HG02763 (cell line): ENCODE measurements around the gene ARHGAP9.

Source experiments
- ATAC-seq: cut with Tn5 transposase; IDR thresholded peaks from one replicate; pipeline ENCODE4 v1.9.1; 2021; ENCODE audit warnings: mild to moderate bottlenecking, moderate library complexity; ENCODE audit not compliant: unreplicated experiment

ARHGAP9 gene

DNA sequence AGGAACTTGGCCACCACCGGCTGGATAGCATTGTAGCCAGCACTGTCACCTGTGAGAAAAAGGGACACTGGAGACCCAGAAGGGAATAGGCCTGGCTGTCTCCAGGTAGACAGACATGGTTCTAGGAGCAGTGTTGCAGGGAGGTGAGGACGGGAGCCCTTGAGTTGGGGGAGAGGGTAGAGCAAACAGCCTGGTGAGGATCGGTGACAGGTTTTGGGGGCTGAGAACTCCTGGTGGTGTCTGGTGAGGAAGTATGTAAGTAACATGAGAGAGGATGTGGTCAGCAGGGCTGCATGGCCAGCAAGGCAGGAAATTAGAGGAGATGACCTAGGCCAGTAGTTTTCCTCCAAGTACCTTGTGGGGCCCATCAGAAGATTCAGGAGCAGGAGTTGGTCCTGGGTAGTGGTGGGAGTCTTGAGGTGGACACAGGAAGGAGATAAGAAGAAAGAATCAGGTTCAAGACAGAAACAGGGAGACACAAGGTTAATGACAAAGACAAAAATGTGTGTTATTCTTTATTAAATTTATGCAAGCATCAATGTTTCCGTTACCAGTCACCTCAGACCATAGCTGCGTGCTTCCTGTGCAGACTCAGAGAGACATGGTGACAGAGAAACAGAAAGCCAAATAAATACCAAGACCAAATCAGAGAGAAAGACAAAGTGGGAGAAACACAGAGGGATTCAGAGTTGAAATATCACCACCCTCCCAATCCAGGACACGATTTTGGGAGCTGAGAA, at the start of gene ARHGAP9:
Gene ARHGAP9 (minus strand): TSS at position 491 of the 740 bp plus-strand sequence. CDS start 460 bp downstream, at position 31.
- no peak for ATAC-seq

DNA sequence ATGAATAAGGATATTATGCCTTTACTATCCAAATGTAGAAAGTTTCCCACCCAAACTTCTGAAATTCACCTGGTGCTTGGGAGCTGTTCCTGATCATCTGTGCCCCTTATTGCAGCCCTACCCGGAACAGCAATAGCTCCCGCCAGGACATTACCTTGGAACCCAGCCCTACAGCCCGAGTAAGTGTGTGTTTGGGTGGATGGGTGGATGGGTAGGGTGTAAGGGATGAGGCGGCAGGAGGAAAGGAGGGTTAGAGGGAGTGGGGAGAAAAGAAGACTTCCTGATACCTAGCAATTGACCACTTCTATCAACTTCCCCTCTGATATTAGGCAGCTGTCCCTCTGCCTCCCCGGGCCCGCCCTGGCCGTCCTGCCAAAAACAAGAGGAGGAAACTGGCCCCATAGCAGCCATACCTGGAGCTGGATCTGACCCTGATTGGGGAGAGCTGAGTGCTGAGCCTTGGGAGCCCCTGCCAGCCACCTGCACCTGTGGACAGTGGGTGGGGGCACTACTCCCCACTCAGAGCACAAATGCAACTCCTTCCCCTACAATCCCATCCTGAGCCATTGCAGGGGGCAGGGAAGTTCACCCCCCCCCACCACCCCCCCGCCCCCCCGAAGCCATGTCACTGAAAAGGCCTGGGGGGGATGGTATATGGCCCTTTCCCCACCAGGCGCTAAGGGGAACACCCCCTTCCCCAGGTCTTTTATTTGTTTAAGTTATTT, 49.3 kb upstream of the ARHGAP9 start:
- ATAC-seq, result no peak

DNA sequence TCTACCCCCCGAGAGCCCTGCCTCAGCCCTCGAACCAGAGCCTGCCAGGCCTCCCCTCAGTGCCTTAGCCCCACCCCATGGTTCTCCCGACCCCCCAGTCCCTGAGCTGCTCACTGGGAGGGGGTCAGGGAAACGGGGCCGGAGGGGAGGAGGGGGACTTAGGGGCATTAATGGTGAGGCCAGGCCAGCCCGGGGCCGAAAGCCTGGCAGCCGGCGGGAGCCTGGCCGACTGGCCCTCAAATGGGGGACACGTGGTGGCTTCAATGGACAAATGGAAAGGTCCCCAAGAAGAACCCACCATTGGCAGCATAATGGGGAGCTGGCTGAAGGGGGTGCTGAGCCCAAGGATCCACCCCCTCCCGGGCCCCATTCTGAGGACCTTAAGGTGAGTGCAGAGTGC, 48.5 kb upstream of the ARHGAP9 start:
- no peak for ATAC-seq

DNA sequence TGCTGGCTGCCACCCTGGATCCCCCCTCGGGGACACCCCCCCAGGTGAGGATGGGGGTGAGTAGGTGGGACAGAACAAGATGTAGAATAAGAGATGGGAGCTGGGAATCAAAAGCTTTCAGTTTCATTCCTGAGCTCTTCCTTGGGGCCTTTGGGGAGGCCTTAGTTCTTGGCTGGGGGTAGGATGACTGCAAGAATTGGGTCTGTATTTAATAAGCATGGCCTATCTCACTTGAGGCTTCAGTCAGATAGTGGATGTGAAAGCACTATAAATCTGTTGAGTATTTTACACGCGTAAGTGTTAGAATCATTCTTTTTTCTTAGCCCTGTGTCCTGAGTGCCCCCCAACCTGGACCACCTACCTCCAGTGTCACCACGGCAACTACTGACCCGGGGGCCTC, 47.5 kb upstream of the ARHGAP9 start:
- ATAC-seq, result no peak

DNA sequence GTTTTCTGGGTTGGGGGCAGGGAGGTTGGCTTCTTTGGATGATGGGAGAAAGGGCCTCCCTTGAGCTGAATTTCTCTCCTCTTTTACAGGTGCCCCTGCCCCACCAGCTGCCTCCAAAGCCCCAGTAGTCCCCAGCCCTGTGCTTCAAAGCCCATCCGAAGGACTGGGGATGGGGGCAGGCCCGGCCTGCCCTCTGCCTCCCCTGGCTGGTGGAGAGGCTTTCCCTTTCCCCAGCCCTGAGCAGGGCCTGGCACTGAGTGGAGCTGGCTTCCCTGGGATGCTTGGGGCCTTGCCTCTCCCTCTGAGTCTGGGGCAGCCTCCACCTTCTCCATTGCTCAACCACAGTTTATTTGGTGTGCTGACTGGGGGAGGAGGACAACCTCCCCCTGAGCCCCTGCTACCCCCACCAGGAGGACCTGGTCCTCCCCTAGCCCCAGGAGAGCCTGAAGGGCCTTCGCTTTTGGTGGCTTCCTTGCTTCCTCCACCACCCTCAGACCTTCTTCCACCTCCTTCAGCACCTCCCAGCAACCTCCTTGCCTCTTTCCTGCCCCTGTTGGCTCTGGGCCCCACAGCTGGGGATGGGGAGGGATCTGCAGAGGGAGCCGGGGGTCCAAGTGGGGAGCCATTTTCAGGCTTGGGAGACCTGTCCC, 46.9 kb upstream of the ARHGAP9 start:
- ATAC-seq, result no peak

DNA sequence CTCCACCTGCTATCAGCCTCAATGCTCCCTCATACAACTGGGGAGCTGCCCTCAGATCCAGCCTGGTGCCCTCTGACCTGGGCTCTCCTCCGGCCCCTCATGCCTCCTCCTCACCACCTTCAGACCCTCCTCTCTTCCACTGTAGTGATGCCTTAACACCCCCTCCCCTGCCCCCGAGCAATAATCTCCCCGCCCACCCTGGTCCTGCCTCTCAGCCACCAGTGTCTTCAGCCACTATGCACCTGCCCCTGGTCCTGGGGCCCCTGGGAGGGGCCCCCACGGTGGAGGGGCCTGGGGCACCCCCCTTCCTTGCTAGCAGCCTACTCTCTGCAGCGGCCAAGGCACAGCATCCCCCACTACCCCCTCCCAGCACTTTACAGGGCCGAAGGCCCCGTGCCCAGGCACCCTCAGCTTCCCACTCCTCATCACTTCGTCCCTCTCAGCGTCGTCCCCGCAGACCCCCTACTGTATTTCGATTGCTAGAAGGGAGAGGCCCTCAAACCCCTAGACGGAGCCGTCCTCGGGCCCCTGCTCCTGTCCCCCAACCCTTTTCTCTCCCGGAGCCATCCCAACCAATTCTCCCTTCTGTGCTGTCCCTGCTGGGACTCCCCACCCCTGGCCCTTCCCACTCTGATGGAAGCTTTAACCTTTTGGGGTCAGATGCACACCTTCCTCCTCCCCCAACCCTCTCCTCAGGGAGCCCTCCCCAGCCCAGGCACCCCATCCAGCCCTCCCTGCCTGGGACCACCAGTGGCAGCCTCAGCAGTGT, 46.1 kb upstream of the ARHGAP9 start:
- ATAC-seq, result no peak

DNA sequence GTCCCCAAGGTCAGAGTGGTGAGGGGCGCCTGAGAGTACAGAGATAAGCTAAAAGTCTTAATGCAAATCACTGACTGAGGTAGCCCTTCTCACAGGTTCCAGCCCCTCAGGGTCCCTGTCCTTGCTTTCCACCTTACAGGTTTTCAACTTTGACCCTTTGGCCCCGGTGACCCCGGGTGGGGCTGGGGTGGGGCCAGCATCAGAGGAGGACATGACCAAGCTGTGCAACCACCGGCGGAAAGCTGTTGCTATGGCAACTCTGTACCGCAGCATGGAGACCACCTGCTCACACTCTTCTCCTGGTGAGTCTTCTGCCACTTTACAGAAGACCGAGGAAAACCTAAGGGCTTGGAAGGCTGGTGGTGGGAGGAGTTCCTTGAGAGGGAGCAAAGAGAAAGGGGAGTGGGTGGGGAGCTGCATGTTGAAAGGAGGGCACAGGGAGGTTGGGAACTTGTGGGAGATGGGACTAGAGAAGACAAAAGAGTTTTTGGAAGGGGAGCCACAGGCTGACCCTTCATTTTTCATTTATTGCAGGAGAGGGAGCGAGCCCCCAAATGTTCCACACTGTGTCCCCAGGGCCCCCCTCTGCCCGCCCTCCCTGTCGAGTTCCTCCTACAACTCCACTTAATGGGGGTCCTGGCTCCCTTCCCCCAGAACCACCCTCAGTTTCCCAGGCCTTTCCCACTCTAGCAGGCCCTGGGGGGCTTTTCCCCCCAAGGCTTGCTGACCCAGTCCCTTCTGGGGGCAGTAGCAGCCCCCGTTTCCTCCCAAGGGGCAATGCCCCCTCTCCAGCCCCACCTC, 45.3 kb upstream of the ARHGAP9 start:
- ATAC-seq, result no peak

DNA sequence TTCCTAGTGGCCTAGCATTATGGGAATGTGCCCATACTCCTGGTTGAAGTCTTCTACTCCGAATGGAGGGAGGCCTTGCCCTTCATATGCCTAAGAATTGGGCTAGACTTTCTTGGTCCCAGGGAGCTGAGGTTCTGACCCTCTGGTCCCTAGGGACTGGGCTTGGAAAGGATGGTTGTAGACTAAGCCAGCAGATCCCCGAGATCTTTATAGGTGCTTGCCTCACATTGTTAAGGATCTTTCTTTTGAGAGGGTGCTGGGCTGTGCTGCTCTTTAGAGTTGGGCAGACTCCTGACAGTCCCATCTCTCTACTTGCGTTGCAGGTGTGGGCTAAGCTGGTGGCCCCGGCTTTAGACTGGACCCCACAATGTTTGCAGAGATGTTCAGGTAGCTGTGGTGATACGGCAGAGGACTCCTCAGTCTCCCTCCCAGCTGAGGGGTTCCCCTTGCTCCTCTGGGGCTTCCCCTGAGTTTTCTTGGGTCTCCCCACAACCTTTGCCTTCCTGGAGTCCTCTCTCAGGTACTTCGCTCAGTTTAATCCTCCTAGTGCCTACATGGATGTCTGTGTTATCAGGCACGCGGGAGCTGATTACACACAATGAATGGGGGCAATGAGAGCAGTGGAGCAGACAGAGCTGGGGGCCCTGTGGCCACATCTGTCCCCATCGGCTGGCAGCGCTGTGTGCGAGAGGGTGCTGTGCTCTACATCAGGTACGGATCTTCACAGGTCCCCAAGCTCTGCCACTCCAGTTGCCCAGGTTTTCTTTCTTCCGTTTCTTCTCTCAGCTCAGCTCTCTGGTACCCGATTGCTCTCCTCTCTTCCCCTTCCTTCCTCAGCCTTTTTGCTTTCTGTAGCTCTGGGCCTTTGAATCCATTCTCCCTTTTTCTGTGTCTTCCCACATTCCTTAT, 44.3 kb upstream of the ARHGAP9 start:
- no peak for ATAC-seq

DNA sequence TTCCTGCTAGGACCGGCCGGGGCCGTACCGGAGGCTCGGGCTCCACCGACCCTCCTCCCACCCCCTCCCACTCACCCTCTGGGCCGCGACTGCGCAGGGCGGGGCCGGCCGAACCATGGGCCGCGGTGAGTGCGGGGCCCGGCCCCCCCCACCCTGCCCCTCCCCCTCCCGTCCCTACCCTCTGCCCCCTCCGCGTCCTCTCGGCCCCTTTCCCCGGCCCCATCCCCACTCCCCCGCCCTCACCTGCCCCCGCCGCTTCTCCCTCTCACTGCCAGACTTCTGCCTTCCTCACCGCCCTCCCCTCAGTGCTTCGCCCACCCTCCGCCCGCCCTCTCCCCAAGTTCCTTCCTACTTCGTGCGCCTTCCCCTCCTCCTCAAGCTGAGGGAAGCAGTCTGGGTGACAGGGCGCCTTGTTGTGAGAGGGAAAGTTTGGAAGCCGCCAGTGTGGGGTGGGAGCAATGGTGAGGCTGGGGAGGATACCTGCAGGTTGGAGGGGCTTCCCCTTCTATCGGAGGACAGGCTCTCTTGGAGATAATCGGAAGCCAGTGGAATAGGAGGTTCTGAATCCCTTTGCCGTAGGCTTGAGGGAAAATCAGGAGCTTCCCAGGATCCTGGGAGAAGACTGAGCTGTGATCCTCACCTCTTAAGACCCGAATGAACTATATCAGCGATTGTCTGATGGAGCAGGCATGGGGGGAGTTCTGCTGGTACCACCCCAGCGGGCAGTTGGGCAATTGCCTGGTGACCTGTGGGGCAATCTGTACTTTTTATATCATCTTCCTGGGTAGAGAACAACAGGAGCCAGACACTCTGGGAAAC, 43.4 kb upstream of the ARHGAP9 start:
- ATAC-seq, result no peak

DNA sequence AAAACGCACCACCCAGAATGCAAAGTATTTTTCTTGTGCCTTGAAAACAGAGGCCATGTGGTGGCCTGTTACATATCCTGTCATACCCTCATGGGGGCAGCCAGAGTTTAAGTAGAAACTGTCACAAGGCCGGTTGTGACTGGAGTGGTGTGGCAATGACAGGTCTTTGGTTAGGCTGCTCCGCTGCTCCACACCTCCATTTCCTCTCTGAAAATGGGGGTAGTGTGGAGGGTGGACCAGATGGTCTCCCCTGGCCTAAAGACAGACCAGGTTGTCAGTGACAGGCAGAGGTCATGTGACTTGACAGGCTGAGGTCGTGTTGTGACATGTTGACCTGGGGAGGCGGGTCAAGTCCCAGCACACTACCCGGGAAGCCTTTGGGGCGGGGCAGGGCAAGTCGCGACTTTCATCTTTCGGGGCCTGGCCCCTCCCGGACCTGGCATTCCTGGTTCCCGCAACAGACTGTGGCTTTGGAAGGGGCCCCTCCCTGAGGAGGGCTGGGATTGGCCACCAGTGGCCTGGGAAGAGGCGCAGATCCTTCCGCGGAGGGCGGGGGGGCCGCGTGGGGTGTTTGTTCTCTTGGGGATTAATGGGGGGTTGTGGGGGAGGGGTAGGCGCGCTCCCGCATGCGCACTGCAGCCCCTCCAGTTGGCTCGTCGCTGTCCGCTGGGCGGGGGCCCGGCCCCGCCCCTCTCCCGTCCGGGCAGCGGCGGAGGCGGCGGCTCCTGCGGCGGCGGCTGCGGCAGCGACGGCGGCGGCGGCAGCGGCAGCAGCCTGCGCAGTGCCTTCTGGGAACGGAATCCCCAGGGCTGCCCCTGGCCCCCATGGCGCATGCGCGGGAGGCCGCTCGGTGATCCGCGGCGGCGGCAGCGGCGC, 42.6 kb upstream of the ARHGAP9 start, which contains the start of gene MBD6:
Gene MBD6 (plus strand): TSS at position 814 of the 876 bp plus-strand sequence. CDS start 1,480 bp downstream, outside the sequence.
- ATAC-seq, result peak; percentile 39

DNA sequence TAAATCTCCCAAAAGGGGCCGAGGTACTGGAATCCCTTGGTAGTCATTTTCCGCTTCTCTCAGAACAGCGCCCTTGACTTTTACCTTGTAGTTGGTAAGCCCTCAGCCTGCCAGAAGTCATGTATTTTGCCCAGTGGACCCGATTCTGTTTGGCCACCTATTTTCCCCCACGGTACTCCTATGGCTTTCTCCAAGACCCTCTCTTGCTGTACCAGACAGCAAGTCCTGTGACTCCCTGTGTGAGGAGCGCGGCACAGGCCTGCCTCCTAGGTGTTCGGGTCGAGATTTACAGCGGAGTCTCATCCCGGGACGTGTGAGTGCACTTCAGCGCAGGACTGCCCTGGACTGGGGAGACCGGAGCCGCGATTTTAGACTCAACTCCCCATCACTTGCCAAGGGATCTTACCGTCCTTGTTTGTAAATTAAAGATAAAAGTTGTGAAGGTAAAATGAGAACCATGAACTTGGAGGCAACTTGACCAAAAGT, 41.9 kb upstream of the ARHGAP9 start:
- no peak for ATAC-seq

DNA sequence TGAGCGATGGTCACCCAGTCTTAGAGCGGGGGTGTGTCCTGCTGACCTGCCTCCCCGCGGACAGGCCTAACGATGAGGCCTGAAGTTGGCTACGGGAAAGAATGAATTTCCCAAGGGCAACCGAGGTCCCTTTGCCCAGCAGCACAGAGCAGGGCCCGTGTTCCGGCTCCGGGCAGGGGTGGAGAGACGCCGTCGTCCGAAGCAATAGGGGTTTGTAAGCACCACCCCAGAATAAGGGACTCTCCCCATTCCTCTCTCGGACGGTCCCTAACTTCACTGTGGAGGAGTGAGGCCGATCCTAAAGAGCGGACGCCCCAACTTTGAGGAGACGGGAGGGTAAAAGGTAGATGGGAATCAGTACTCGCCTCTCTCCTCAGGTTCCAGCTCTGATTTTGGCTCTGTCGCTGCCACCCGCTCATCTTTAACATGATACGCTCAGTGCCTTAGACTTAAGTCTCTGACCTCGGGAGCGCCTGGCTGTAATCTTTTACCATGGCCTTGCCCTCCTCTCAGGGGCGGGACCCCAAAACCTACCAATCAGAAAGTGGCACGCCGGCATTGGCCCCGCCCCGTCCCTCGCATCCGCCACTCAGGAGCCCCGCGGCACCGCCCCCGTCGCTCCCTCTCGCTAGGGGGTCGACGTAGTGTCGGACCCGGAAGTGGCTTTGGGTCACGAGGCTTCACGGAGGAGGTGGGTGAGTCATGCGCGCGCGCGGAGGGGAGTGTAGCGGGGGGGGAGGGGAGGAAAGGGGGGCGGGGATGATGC, 40.6 kb upstream of the ARHGAP9 start, which contains the start of gene DDIT3:
Gene DDIT3 (minus strand): TSS at position 462 of the 766 bp plus-strand sequence. CDS start 3,108 bp downstream, outside the sequence.
- peak; percentile 69 for ATAC-seq

DNA sequence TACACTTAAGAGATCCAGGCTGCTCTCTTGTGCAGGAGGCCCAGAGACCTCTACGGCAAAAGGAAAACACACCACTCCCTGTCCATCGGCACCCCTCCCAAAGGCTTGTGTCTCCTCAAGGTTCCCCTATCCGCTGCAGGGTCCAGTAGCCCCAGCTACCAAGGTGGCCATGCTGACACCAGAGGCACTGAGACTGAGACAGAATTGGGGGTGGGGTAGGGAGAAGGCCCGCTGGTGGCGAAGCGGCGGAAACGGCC, 40.1 kb upstream of the ARHGAP9 start:
- no peak for ATAC-seq

DNA sequence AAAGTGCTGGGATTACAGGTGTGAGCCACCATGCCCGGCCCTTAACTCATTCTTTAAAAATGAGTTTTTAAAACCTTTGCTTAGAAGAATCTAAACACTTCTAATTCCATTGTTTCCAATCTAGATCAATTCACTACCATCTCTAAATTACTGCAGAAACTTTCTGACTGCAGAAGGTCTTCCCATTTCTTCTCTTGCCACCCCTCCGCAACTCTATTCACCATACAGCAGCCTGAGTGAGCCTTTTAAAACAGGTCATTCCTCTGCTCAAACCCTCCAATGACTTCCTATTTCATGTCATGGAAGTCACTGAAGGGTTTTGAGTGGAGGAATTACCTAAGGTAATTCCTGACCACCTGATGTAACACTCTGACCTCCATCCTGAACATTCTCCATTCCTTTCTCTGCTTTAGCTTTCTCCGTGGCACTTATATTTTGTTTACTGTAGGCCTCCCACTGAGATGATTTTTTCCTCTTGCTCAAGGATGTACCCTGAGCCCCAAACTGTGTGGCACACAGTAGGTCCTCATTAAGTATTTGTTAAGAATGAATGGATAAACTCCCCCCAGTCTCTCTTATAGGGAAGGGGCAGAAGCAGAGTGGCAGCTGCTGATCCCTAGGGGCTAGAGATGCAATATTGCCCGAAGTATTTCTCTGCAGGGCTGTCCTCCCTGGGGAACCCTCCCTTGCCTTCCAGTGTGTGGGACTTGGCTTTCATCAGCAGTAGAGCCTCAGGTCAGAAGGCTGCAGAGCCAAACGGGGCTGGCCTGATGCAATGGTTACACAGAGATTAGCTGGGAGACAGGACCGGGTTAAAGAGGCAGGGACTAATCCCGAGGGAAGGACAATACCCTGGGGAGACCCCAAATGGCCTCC, 39.5 kb upstream of the ARHGAP9 start:
- no peak for ATAC-seq

DNA sequence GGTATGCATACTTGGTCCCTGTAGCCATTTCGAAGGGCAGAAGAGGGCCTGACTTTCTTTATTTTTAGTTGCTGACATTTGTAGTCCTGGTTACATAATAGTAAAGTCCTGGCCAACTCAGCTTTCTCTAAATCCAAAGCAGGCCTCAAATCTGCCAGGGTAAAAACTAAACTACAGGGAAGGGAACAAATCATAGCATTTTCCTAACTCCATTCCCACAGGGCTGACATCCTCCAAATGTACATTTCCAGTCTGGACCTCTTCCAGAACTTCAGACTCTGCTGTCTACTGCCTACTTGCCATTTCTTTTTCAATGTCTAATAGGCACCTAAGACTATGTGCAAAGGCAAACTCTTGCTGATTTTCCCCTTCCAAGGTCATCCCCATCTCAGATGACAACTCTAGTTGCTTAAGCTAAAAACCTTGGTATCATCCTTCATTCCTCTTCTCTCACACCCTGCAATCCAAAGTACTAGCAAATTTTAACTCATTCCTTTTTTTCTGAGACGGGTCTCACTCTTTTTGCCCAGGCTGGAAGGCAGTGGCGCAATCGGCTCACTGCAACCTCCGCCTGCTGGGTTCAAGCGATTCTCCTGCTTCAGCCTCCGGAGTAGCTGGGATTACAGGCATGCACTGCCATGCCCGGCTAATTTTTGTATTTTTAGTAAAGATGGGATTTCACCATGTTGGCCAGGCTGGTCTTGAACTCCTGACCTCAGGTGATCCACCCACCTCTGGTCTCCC, 38.7 kb upstream of the ARHGAP9 start:
- ATAC-seq, result no peak
